GM21619 (cell line): ENCODE data around the gene DENND1A.
"Not testable (repeated sequence)": the region's sequence is repeated elsewhere in the genome, so short reads cannot be mapped to it uniquely, and the experiment has no call there.

Experiments
- ATAC-seq: cut with Tn5 transposase; IDR thresholded peaks from one replicate; pipeline ENCODE4 v1.9.1; 2021; ENCODE audit not compliant: unreplicated experiment

Gene DENND1A

GRCh38 chr9:123335193-123335985, 594.5 kb downstream of the DENND1A start:
- ATAC-seq: no peak

- ATAC-seq: no peak
Measured at GRCh38 chr9:123334639-123335038, 595.3 kb downstream of the DENND1A start.

- not testable (repeated sequence) for ATAC-seq
Measured at GRCh38 chr9:123333058-123333669, 596.8 kb downstream of the DENND1A start.

GRCh38 chr9:123331346-123332060, 598.4 kb downstream of the DENND1A start:
- no peak for ATAC-seq
